ENCODE data around the gene C17orf113. TPM values are rescaled to one million over a fixed set of nuclear protein-coding genes. Genes with fewer than 3 reads are reported as not detected.

Gene C17orf113
- total RNA-seq, 2 donors from 2014 or later, result 0.21 to 0.54 TPM

DNA sequence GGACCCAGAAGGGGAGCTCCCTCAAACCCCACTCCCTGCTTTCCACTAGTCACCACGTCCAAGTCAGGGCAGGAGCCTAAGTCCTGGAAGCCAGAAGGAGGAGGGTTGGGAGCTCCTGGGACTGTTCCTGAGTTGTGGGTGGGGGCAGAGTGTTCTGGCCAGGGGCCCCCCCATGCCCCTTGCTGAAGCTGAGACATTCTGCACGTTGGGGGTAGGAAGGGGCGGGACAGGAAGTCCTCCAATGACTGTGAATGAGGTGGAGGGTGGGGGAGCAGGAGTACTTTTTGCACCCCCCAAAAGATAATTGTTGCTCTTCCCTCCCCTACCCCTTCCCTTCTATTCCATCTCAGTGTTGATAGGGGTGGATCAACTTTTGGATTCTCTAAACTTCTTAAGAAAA is 21.4 kb upstream of the C17orf113 start:
- DNase-seq (ENCODE audit: low spot score) (no peak), ATAC-seq (ENCODE audit: insufficient number of reproducible peaks, low FRiP score, low read depth) (no peak)
- no peaks in the 10 kb centered on the region for H3K36me3 ChIP-seq
- no peak overlapping the region for H3K27ac ChIP-seq
- no peak overlapping the region for H3K4me3 ChIP-seq
- TF ChIP-seq, protein P1, sequence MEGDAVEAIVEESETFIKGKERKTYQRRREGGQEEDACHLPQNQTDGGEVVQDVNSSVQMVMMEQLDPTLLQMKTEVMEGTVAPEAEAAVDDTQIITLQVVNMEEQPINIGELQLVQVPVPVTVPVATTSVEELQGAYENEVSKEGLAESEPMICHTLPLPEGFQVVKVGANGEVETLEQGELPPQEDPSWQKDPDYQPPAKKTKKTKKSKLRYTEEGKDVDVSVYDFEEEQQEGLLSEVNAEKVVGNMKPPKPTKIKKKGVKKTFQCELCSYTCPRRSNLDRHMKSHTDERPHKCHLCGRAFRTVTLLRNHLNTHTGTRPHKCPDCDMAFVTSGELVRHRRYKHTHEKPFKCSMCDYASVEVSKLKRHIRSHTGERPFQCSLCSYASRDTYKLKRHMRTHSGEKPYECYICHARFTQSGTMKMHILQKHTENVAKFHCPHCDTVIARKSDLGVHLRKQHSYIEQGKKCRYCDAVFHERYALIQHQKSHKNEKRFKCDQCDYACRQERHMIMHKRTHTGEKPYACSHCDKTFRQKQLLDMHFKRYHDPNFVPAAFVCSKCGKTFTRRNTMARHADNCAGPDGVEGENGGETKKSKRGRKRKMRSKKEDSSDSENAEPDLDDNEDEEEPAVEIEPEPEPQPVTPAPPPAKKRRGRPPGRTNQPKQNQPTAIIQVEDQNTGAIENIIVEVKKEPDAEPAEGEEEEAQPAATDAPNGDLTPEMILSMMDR (IDR thresholded peaks at IDR 0.05), result no peak
- no peaks in the 10 kb centered on the region for H3K27me3 ChIP-seq (replicated peaks; ENCODE audit: insufficient read depth)
- H3K9me3 ChIP-seq, result no peaks in the 10 kb centered on the region
- H3K4me1 ChIP-seq (ENCODE audit: control insufficient read depth in 1 of 2, low read depth in 2 of 2), result peaks cover 6 to 12% of the 10 kb centered on the region in 2 donors

DNA sequence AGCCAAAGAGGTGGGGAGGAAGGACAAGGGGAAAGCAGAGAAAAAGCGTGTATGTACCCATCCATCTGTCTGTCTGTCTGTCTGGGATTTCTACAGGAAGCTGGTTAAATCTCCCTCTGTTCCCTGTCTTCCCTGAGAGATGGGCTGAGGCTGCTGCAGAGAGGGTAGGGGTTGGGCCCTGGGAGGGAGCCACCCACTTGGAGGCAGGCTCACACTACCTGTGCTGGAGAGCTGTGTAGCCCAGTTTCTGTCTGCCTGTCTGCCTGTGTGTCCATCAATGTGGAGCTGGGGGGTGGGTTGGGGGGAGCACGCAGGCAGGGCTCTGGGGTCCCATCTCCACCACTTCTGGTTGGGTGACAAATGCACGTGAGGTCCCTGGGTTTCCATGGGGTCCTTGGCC is 18.6 kb upstream of the C17orf113 start:
- Histone ChIP-seq H3K4me1 (ENCODE audit: control insufficient read depth in 1 of 2, low read depth in 2 of 2) (peaks cover 6 to 15% of the 10 kb centered on the region in 2 donors), H3K4me3 (no peak overlapping the region), H3K27me3 (replicated peaks; ENCODE audit: insufficient read depth) (no peaks in the 10 kb centered on the region), H3K36me3 (no peaks in the 10 kb centered on the region), H3K9me3 (no peaks in the 10 kb centered on the region), H3K27ac (no peak overlapping the region)
- DNase-seq (ENCODE audit: low spot score) (no peak), ATAC-seq (ENCODE audit: insufficient number of reproducible peaks, low FRiP score, low read depth) (no peak)
- TF ChIP-seq, protein P1 (IDR thresholded peaks at IDR 0.05), result no peak

DNA sequence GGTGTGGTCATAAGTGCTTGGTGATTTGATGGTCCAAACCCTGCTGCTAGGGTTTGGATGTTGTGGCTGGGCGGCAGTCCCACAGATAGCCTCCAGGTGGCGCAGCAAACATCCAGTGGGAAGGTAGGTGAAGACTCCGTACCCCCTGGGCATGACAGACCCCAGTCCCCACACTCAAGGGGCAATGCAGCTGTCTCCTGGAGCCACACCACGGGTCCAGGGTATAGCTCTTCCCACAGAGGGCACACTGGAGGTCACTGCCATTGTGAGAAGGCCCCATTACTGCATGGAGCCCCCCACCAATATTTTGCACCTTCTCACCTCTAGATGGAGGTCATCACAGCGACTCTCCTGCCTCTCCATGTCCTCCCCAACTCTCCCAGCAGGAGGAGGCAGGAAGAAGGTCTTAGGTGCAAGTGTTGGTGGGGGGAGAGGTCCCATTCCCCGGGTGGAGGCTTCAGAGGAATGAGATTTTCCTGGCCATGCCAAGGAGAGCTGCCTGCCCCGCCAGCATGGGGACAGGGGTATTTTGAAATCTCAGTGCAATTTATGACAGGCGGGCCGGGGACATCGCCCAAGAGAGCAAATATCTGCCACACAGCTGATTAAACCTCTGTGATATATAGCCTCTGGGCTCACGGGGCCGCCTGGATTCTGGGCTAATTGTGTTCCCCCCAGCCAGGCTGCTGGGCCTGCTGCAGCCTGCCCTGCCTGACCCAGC is 17.1 kb upstream of the C17orf113 start:
- Histone ChIP-seq H3K36me3 (no peaks in the 10 kb centered on the region), H3K27me3 (replicated peaks; ENCODE audit: insufficient read depth) (no peaks in the 10 kb centered on the region), H3K4me3 (no peak overlapping the region), H3K4me1 (ENCODE audit: control insufficient read depth in 1 of 2, low read depth in 2 of 2) (peaks cover 4 to 13% of the 10 kb centered on the region in 2 donors), H3K9me3 (no peaks in the 10 kb centered on the region), H3K27ac (no peak overlapping the region)
- DNase-seq (ENCODE audit: low spot score) (no peak), ATAC-seq (ENCODE audit: insufficient number of reproducible peaks, low FRiP score, low read depth) (peak; percentile 12)
- TF ChIP-seq, protein P1 (IDR thresholded peaks at IDR 0.05), result peak; percentile 90

DNA sequence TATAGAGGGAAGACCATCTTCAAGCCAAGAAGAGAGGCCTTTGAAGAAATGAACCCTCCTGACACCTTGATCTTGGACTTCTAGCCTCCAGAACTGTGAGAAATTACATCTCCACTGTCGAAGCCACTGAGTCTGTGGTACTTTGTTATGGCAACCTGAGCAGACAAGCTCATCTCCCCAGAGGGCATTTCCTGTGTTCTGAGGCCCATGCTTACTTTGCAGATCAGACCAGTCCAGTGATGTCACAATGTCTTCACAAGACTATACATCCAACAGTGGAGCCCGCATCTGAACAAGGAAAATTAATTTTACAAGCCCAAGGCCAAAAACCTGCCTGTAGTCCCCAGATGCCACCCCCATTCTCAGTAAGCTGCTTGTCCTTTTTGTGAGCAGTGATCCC is 14.8 kb upstream of the C17orf113 start:
- H3K27ac ChIP-seq, result no peak overlapping the region
- TF ChIP-seq, protein P1 (IDR thresholded peaks at IDR 0.05), result no peak
- ATAC-seq (ENCODE audit: insufficient number of reproducible peaks, low FRiP score, low read depth), result no peak
- H3K9me3 ChIP-seq, result no peaks in the 10 kb centered on the region
- H3K4me1 ChIP-seq (ENCODE audit: control insufficient read depth in 1 of 2, low read depth in 2 of 2), result peaks cover 0 to 4% of the 10 kb centered on the region in 2 donors
- no peaks in the 10 kb centered on the region for H3K27me3 ChIP-seq (replicated peaks; ENCODE audit: insufficient read depth)
- no peak overlapping the region for H3K4me3 ChIP-seq
- H3K36me3 ChIP-seq, result no peaks in the 10 kb centered on the region
- no peak for DNase-seq (ENCODE audit: low spot score)

DNA sequence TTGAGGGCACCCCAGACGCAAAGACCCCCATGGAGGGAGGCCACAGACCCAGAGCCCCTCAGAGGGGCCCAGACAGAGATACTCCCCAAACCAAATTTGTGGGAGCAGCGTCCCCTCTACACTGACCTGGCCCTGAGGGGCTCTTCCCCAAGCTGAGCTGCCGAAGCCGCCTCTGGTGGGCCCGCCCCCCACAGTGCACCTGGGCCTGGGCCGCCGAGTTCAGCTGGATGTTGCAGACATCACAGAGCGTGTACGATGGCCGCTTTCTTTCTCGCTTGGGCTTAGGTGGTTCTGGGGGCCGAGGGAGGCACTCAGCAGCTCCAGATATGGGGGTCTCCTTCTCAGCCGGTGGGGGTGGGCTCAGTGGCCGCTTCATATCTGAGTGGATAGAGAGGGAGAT is 12.3 kb upstream of the C17orf113 start:
- TF ChIP-seq, protein P1 (IDR thresholded peaks at IDR 0.05), result no peak

More for the DNA sequence above, 12.3 kb upstream of the C17orf113 start:
- H3K4me1 ChIP-seq (ENCODE audit: control insufficient read depth in 1 of 2, low read depth in 2 of 2), result peaks cover 0 to 4% of the 10 kb centered on the region in 2 donors
- DNase-seq (ENCODE audit: low spot score), result no peak
- no peaks in the 10 kb centered on the region for H3K9me3 ChIP-seq
- no peaks in the 10 kb centered on the region for H3K27me3 ChIP-seq (replicated peaks; ENCODE audit: insufficient read depth)
- ATAC-seq (ENCODE audit: insufficient number of reproducible peaks, low FRiP score, low read depth), result no peak
- no peaks in the 10 kb centered on the region for H3K36me3 ChIP-seq
- no peak overlapping the region for H3K4me3 ChIP-seq
- H3K27ac ChIP-seq, result no peak overlapping the region
